Choroid plexus epithelial cell (primary cell): ENCODE data around the gene PANK3.
A peak's percentile ranks its signal among the peaks of the same experiment; 100 is the strongest.
"Not testable (repeated sequence)": the region's sequence is repeated elsewhere in the genome, so short reads cannot be mapped to it uniquely, and the experiment has no call there.

ENCODE experiments used
- DNase-seq: peaks from one replicate; pipeline ENCODE4 v3.0.0-alpha.2; 2010; ENCODE audit warnings: low read depth
- H3K4me3 ChIP-seq: 2 replicates; pipeline ENCODE4 v1.5.1; 2011; ENCODE audit warnings: low read depth, mild to moderate bottlenecking, control low read depth, low read length, moderate library complexity
- TF ChIP-seq, protein P1 (sequence below): conservative IDR thresholded peaks from 2 replicates; pipeline ENCODE4 v1.5.1; 2011; ENCODE audit warnings: low read depth, mild to moderate bottlenecking, control low read depth, inconsistent platforms, low read length, moderate library complexity

PANK3 gene

GRCh38 chr5:168596927-168597326, 17.8 kb upstream of the PANK3 start:
- TF ChIP-seq, protein P1, sequence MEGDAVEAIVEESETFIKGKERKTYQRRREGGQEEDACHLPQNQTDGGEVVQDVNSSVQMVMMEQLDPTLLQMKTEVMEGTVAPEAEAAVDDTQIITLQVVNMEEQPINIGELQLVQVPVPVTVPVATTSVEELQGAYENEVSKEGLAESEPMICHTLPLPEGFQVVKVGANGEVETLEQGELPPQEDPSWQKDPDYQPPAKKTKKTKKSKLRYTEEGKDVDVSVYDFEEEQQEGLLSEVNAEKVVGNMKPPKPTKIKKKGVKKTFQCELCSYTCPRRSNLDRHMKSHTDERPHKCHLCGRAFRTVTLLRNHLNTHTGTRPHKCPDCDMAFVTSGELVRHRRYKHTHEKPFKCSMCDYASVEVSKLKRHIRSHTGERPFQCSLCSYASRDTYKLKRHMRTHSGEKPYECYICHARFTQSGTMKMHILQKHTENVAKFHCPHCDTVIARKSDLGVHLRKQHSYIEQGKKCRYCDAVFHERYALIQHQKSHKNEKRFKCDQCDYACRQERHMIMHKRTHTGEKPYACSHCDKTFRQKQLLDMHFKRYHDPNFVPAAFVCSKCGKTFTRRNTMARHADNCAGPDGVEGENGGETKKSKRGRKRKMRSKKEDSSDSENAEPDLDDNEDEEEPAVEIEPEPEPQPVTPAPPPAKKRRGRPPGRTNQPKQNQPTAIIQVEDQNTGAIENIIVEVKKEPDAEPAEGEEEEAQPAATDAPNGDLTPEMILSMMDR: no peak
- no peak for DNase-seq
- H3K4me3 ChIP-seq: no peak overlapping the region

GRCh38 chr5:168596122-168596521, 17.0 kb upstream of the PANK3 start:
- H3K4me3 ChIP-seq, DNase-seq: not testable (repeated sequence)

DNA sequence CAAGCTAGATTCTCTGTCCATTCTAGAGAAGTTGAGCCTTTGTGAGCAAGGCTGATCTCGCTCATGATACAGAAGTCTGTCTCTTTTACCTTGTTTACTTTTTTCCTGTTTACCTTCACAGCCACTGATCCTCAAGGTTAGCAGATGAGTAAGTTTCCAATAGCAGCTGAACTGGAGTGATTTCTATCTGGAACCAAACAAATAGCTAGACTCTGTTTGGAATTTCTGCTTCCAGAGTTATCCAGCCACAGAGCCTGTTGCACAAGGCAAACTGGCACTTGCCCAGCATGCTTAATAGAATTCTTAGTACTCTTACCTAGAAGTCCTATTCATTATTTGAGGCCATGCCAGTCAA, 12.8 kb upstream of the PANK3 start:
- peak; percentile 69 for DNase-seq
- H3K4me3 ChIP-seq: no peak overlapping the region
- TF ChIP-seq, protein P1: no peak

DNA sequence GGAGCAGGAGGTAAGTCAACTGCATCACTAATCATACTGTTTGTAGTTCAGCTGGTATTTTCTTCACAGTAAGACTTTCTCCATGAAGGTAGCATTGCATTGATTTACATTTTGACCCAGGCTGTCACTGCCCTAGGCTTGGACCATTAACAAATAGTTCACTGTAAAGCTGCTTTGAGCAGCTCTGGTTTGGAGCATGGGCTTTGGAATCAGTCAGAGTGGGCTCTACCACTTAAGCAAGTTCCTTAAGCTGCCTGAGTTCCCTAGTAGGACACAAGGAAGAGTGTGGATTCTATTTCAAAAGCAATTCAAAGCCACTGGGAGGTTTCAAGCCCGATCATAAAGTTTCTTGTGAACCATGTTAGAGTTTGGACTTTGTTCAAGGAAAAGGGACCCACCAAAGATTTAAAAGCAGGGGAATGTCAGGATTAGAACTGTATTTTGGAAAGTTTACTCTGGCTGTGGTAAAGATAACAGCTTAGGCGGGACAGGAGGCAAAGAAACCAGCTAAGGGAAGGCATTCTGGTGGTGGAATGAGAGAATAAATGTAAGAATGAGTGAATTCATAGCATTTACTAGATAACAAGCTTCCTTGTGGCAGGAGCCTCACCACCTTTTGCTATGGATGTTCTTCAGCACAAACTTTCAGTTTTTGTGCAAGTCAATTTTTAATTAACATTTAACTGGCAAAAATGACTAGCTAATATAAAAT, 12.3 kb upstream of the PANK3 start:
- TF ChIP-seq, protein P1: no peak
- no peak for DNase-seq
- no peak overlapping the region for H3K4me3 ChIP-seq

- no peak overlapping the region for H3K4me3 ChIP-seq
- TF ChIP-seq, protein P1: no peak
These were observed 11.5 kb upstream of the PANK3 start for GRCh38 chr5:168590666-168591065.

GRCh38 chr5:168587987-168588386, 8.8 kb upstream of the PANK3 start:
- no peak for DNase-seq
- TF ChIP-seq, protein P1: no peak
- H3K4me3 ChIP-seq: no peak overlapping the region

More at GRCh38 chr5:168590666-168591065, 11.5 kb upstream of the PANK3 start:
- no peak for DNase-seq

GRCh38 chr5:168585119-168585856, 6.1 kb upstream of the PANK3 start:
- DNase-seq: no peak
- no peak overlapping the region for H3K4me3 ChIP-seq
- TF ChIP-seq, protein P1: no peak
